OCI-LY1 (cell line): ENCODE results near the gene SYNDIG1.

ENCODE experiments used
- H2AFZ ChIP-seq: fragments of 200-600 bp; sonication (generic), shearing (Covaris generic); 2 replicates; pipeline ENCODE4 v1.6.0; 2014; ENCODE audit warnings: antibody characterized with exemption, mild to moderate bottlenecking, low read length
- H3F3A ChIP-seq: fragments of 200-600 bp; sonication (generic), shearing (Covaris generic); 2 replicates; pipeline ENCODE4 v1.6.0; 2014; ENCODE audit warnings: mild to moderate bottlenecking, antibody characterized with exemption, low read length, moderate library complexity; ENCODE audit not compliant: insufficient read depth
- H3K27ac ChIP-seq: fragments of 200-600 bp; sonication (generic); 2 replicates; pipeline ENCODE4 v1.5.1; 2014; ENCODE audit warnings: low read length, mixed run types, mild to moderate bottlenecking, low read depth; ENCODE audit not compliant: poor library complexity, severe bottlenecking
- H3K27me3 ChIP-seq: fragments of 200-600 bp; sonication (generic); 2 replicates; pipeline ENCODE4 v1.6.0; 2014; ENCODE audit warnings: antibody characterized with exemption, mild to moderate bottlenecking, low read length, moderate library complexity; ENCODE audit not compliant: insufficient read depth
- H3K36me3 ChIP-seq: fragments of 200-600 bp; sonication (generic); 2 replicates; pipeline ENCODE4 v1.6.1; 2014; ENCODE audit warnings: mild to moderate bottlenecking, antibody characterized with exemption, low read length, moderate library complexity, mixed read lengths; ENCODE audit not compliant: insufficient read depth
- H3K4me1 ChIP-seq: fragments of 200-600 bp; sonication (generic); 2 replicates; pipeline ENCODE4 v1.5.1; 2014; ENCODE audit warnings: mild to moderate bottlenecking, low read length, moderate library complexity; ENCODE audit not compliant: insufficient read depth, severe bottlenecking
- H3K4me2 ChIP-seq: fragments of 200-600 bp; sonication (generic), shearing (Covaris generic); 2 replicates; pipeline ENCODE4 v1.6.1; 2014; ENCODE audit warnings: low read length
- H3K4me3 ChIP-seq: fragments of 200-600 bp; sonication (generic); 2 replicates; pipeline ENCODE4 v1.5.1; 2014; ENCODE audit warnings: low read length, low read depth, mild to moderate bottlenecking, mixed read lengths; ENCODE audit not compliant: poor library complexity, severe bottlenecking
- H3K79me2 ChIP-seq: fragments of 200-600 bp; shearing (Covaris generic); 2 replicates; pipeline ENCODE4 v1.6.1; 2016; ENCODE audit warnings: mixed run types, low read length, mixed read lengths; ENCODE audit not compliant: insufficient read depth
- H3K9ac ChIP-seq: fragments of 200-600 bp; sonication (generic), shearing (Covaris generic); 2 replicates; pipeline ENCODE4 v1.6.1; 2014; ENCODE audit warnings: mild to moderate bottlenecking, low read length, mixed read lengths
- H3K9me2 ChIP-seq: fragments of 200-600 bp; sonication (generic), shearing (Covaris generic); 2 replicates; pipeline ENCODE4 v1.6.1; 2014; ENCODE audit warnings: low read depth, mild to moderate bottlenecking, low read length, mixed read lengths
- H3K9me3 ChIP-seq: fragments of 200-600 bp; shearing (Covaris generic); 2 replicates; pipeline ENCODE4 v1.6.1; 2014; ENCODE audit warnings: low read length, mixed read lengths
- H4K20me1 ChIP-seq: fragments of 200-600 bp; sonication (generic), shearing (Covaris generic); 2 replicates; pipeline ENCODE4 v1.6.0; 2016; ENCODE audit warnings: mild to moderate bottlenecking, low read length; ENCODE audit not compliant: insufficient read depth
- CTCF ChIP-seq: fragments of 200-600 bp; sonication (generic), shearing (Covaris generic); IDR thresholded peaks from 2 replicates; pipeline ENCODE4 v1.5.1; 2017; ENCODE audit warnings: mild to moderate bottlenecking, antibody characterized with exemption, low read length, moderate library complexity, mixed read lengths
- EZH2 ChIP-seq: fragments of 200-600 bp; sonication (generic), shearing (Covaris generic); IDR thresholded peaks from 2 replicates; pipeline ENCODE4 v1.8.0; 2017; ENCODE audit warnings: borderline replicate concordance, mixed run types, mild to moderate bottlenecking, antibody characterized with exemption, low read length, moderate library complexity, mixed read lengths

The SYNDIG1 gene

DNA sequence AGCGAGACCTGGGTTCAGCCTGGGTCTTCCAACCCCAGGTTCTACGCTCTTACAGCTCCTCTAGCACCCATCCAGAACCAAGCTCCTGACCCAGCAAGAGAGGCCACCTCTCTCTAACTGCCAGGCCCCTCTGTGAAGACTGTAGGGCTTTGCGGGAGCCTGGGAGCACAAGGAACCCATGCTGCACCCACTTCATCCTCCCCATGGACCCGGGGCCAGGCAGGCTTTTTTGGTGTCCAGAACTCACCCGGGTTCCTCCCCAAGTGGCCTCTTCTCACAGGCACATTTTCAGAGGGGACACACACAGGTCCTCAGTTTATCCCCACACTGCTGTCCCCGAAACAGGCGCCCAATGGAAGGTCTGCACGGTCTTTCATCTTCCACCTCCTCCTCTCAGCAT, 145.9 kb downstream of the SYNDIG1 start:
- no peaks in the 10 kb centered on the region for H3K36me3 ChIP-seq
- H3K4me2 ChIP-seq: no peak overlapping the region
- no peak for TF ChIP-seq EZH2
- H3K79me2 ChIP-seq: no peaks in the 10 kb centered on the region
- H3K4me1 ChIP-seq: no peaks in the 10 kb centered on the region
- H3K27ac ChIP-seq: no peak overlapping the region
- H3F3A ChIP-seq: no peaks in the 10 kb centered on the region
- no peaks in the 10 kb centered on the region for H3K9me2 ChIP-seq
- no peaks in the 10 kb centered on the region for H3K27me3 ChIP-seq
- H4K20me1 ChIP-seq: no peaks in the 10 kb centered on the region
- H3K9me3 ChIP-seq: no peaks in the 10 kb centered on the region
- H2AFZ ChIP-seq: no peak overlapping the region
- H3K9ac ChIP-seq: no peak overlapping the region
- H3K4me3 ChIP-seq: no peak overlapping the region

- Histone ChIP-seq H3F3A (no peaks in the 10 kb centered on the region), H3K4me3 (no peak overlapping the region), H4K20me1 (no peaks in the 10 kb centered on the region), H3K4me1 (no peaks in the 10 kb centered on the region), H2AFZ (no peak overlapping the region), H3K4me2 (no peak overlapping the region), H3K9ac (no peak overlapping the region), H3K36me3 (no peaks in the 10 kb centered on the region), H3K27ac (no peak overlapping the region), H3K27me3 (no peaks in the 10 kb centered on the region), H3K79me2 (no peaks in the 10 kb centered on the region), H3K9me2 (no peaks in the 10 kb centered on the region), H3K9me3 (no peaks in the 10 kb centered on the region)
- no peak for TF ChIP-seq EZH2
- no peak for TF ChIP-seq CTCF
Observed at GRCh38 chr20:24616258-24617079, 147.0 kb downstream of the SYNDIG1 start.

DNA sequence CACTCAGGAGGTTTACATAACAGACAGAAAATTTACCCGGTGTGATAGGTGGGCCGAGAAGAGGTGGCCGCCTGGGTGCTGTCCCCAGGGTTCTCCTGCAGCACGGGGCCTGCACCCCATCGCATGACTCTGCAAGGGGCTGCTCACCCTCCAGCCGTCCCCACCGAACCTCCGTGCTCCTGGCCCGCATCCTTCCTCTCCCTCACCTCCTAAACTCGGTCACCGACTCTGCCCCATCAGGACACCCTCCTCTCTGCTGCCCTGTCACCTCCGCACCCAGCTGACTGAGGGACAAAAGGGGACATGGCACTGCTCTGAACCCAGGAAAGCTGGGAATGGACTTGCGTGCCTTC, 147.6 kb downstream of the SYNDIG1 start:
- no peak overlapping the region for H3K27ac ChIP-seq
- no peaks in the 10 kb centered on the region for H3K36me3 ChIP-seq
- no peak for TF ChIP-seq CTCF
- no peak for TF ChIP-seq EZH2
- no peaks in the 10 kb centered on the region for H3K79me2 ChIP-seq
- no peaks in the 10 kb centered on the region for H4K20me1 ChIP-seq
- no peaks in the 10 kb centered on the region for H3F3A ChIP-seq
- H3K9me2 ChIP-seq: no peaks in the 10 kb centered on the region
- H3K4me1 ChIP-seq: no peaks in the 10 kb centered on the region
- H3K9ac ChIP-seq: no peak overlapping the region
- no peak overlapping the region for H3K4me2 ChIP-seq
- no peaks in the 10 kb centered on the region for H3K9me3 ChIP-seq
- H3K4me3 ChIP-seq: no peak overlapping the region
- no peak overlapping the region for H2AFZ ChIP-seq
- no peaks in the 10 kb centered on the region for H3K27me3 ChIP-seq
